ENCODE results near the gene PLA2G15.
A peak's percentile ranks its signal among the peaks of the same experiment; 100 is the strongest.

PLA2G15 gene

GRCh38 chr16:68246121-68246520 is 948 bp downstream of the PLA2G15 start:
- DNase-seq, result no peak
- in situ Hi-C loops (cut with HindIII; ENCODE audit: low pct_ligation_motif_present, low pct_unique_long_range_greater_than_20kb, low sequenced_read_pairs), result no loop called here

GRCh38 chr16:68246666-68247065 is 1.5 kb downstream of the PLA2G15 start:
- in situ Hi-C loops (cut with HindIII; ENCODE audit: low pct_ligation_motif_present, low pct_unique_long_range_greater_than_20kb, low sequenced_read_pairs), result no loop called here
- DNase-seq, result no peak

GRCh38 chr16:68247400-68247799 is 2.2 kb downstream of the PLA2G15 start:
- in situ Hi-C loops (cut with HindIII; ENCODE audit: low pct_ligation_motif_present, low pct_unique_long_range_greater_than_20kb, low sequenced_read_pairs), result no loop called here
- DNase-seq, result no peak

- no peak for DNase-seq
- in situ Hi-C loops (cut with HindIII; ENCODE audit: low pct_ligation_motif_present, low pct_unique_long_range_greater_than_20kb, low sequenced_read_pairs), result no loop called here
Observed at GRCh38 chr16:68247932-68248331, 2.8 kb downstream of the PLA2G15 start.

- in situ Hi-C loops (cut with HindIII; ENCODE audit: low pct_ligation_motif_present, low pct_unique_long_range_greater_than_20kb, low sequenced_read_pairs), result no loop called here
- no peak for DNase-seq
Observed at GRCh38 chr16:68249371-68249770, 4.2 kb downstream of the PLA2G15 start.

- in situ Hi-C loops (cut with HindIII; ENCODE audit: low pct_ligation_motif_present, low pct_unique_long_range_greater_than_20kb, low sequenced_read_pairs), result no loop called here
- no peak for DNase-seq
Observed at GRCh38 chr16:68250951-68251350, 5.8 kb downstream of the PLA2G15 start.

- DNase-seq, result no peak
- in situ Hi-C loops (cut with HindIII; ENCODE audit: low pct_ligation_motif_present, low pct_unique_long_range_greater_than_20kb, low sequenced_read_pairs), result no loop called here
Observed at GRCh38 chr16:68251832-68252231, 6.7 kb downstream of the PLA2G15 start.

- in situ Hi-C loops (cut with HindIII; ENCODE audit: low pct_ligation_motif_present, low pct_unique_long_range_greater_than_20kb, low sequenced_read_pairs), result no loop called here
- DNase-seq, result no peak
Observed at GRCh38 chr16:68252383-68252782, 7.2 kb downstream of the PLA2G15 start.

GRCh38 chr16:68253721-68254120 is 8.5 kb downstream of the PLA2G15 start:
- in situ Hi-C loops (cut with HindIII; ENCODE audit: low pct_ligation_motif_present, low pct_unique_long_range_greater_than_20kb, low sequenced_read_pairs), result no loop called here
- DNase-seq, result no peak

- no peak for DNase-seq
- in situ Hi-C loops (cut with HindIII; ENCODE audit: low pct_ligation_motif_present, low pct_unique_long_range_greater_than_20kb, low sequenced_read_pairs), result no loop called here
Observed at GRCh38 chr16:68255712-68256111, 10.5 kb downstream of the PLA2G15 start.

- DNase-seq, result peak; percentile 75
- in situ Hi-C loops (cut with HindIII; ENCODE audit: low pct_ligation_motif_present, low pct_unique_long_range_greater_than_20kb, low sequenced_read_pairs), result no loop called here
Observed at GRCh38 chr16:68257251-68257905, 12.2 kb downstream of the PLA2G15 start.

GRCh38 chr16:68257906-68258800 is 13.0 kb downstream of the PLA2G15 start:
- in situ Hi-C loops (cut with HindIII; ENCODE audit: low pct_ligation_motif_present, low pct_unique_long_range_greater_than_20kb, low sequenced_read_pairs), result no loop called here
- DNase-seq, result peak; percentile 100

GRCh38 chr16:68259007-68259825 is 14.0 kb downstream of the PLA2G15 start:
- in situ Hi-C loops (cut with HindIII; ENCODE audit: low pct_ligation_motif_present, low pct_unique_long_range_greater_than_20kb, low sequenced_read_pairs), result no loop called here
- DNase-seq, result no peak

GRCh38 chr16:68263559-68264127 is 18.5 kb downstream of the PLA2G15 start:
- in situ Hi-C loops (cut with HindIII; ENCODE audit: low pct_ligation_motif_present, low pct_unique_long_range_greater_than_20kb, low sequenced_read_pairs), result no loop called here
- no peak for DNase-seq

GRCh38 chr16:68264128-68265077 is 19.2 kb downstream of the PLA2G15 start, which contains the start of gene SLC7A6:
SLC7A6 (plus strand) TSS chr16:68264526; CDS start chr16:68274727, 10,201 bp downstream.
- in situ Hi-C loops (cut with HindIII; ENCODE audit: low pct_ligation_motif_present, low pct_unique_long_range_greater_than_20kb, low sequenced_read_pairs), result no loop called here
- DNase-seq, result peak; percentile 85

GRCh38 chr16:68265078-68265920 is 20.1 kb downstream of the PLA2G15 start:
- DNase-seq, result peak; percentile 96
- in situ Hi-C loops (cut with HindIII; ENCODE audit: low pct_ligation_motif_present, low pct_unique_long_range_greater_than_20kb, low sequenced_read_pairs), result no loop called here

All from ACHN (cell line).